ENCODE data around the gene C1QTNF12. TPM values are rescaled to one million over a fixed set of nuclear protein-coding genes. Genes with fewer than 3 reads are reported as not detected.

Gene C1QTNF12
- total and polyA plus RNA-seq, 7 experiments from 2014 or later = 0.56 to 5.8 (median 3.0) TPM; not detected in 1

DNA sequence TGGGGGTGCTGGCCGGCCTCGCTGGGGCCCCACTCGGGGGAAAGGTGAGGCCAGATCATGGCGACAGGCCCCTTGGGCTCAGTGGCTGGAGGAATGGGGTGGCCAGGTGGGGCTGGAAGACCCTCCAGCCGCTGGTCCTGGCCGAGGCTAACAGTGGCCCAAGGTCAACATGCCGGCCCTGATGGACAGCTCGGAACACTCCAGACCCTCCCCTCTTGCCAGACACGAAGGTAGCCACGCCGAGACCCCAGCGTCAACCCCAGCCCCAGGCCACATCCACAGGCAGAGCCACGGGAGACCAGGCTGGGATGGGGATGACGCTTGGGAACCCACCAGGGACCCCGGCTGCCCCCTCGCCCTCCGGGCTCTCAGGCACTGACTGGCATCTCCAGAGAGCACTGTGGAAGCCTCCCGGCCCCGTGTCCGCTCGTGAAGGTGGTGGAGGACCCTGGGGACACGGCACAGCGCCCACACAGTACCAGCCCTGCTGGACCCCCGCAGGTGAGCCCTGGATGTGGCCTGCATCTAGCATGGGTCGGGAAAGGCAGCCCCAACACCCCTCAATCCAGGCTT, 905 bp upstream of the C1QTNF12 start:
- peaks cover 0 to 4% (median 0%) of the 10 kb centered on the region in 5 donors for H3K27me3 Mint-ChIP-seq
- CTCF ChIA-PET = no interaction called here
- no peaks in the 10 kb centered on the region for H3K9me3 Mint-ChIP-seq
- H3K9me3 ChIP-seq (ENCODE audit: control insufficient read depth in 2 of 3, low read length in 3 of 3) = no peaks in the 10 kb centered on the region
- peaks cover 0 to 21% (median 11%) of the 10 kb centered on the region in 7 donors for H3K4me1 Mint-ChIP-seq
- no peaks in the 10 kb centered on the region for H3K36me3 ChIP-seq (ENCODE audit: control insufficient read depth in 2 of 3, insufficient read depth in 3 of 3, low read length in 3 of 3)
- no peak overlapping the region for H3K27ac Mint-ChIP-seq
- no peak overlapping the region for H3K27ac ChIP-seq (ENCODE audit: low read depth, low read length)
- intact Hi-C loops (cut with micrococcal nuclease) = no loop called here
- H3K4me3 ChIP-seq (ENCODE audit: low read length) = no peak overlapping the region
- peaks cover 10 to 12% of the 10 kb centered on the region in 2 donors for H3K4me1 ChIP-seq (ENCODE audit: control insufficient read depth in 2 of 2, insufficient read depth in 2 of 2, low read length in 2 of 2)
- DNase-seq = no peak
- no peak overlapping the region for H3K4me3 Mint-ChIP-seq
- POLR2A ChIA-PET = interaction anchor here (0.6 to 1.3 kb wide), 2 partner anchors 16 to 29 kb away, joined by 4 to 5 read pairs; no protein-coding TSS in a partner anchor
- H3K36me3 Mint-ChIP-seq = no peaks in the 10 kb centered on the region
- ATAC-seq = no peak
- no peaks in the 10 kb centered on the region for H3K27me3 ChIP-seq (ENCODE audit: control insufficient read depth in 2 of 2, insufficient read depth in 2 of 2, low read length in 2 of 2)

- ATAC-seq = no peak
Measured at GRCh38 chr1:1245817-1246576, 525 bp downstream of the C1QTNF12 start.

GRCh38 chr1:1245178-1245816, 1.2 kb downstream of the C1QTNF12 start:
- H3K4me3 Mint-ChIP-seq = no peak overlapping the region
- H3K27me3 Mint-ChIP-seq = peaks cover 0 to 4% (median 0%) of the 10 kb centered on the region in 5 donors
- intact Hi-C loops (cut with micrococcal nuclease) = no loop called here
- H3K27me3 ChIP-seq (ENCODE audit: control insufficient read depth in 2 of 2, insufficient read depth in 2 of 2, low read length in 2 of 2) = no peaks in the 10 kb centered on the region
- no peak overlapping the region for H3K27ac Mint-ChIP-seq
- no peaks in the 10 kb centered on the region for H3K9me3 ChIP-seq (ENCODE audit: control insufficient read depth in 2 of 3, low read length in 3 of 3)
- ChIA-PET CTCF (no interaction called here), POLR2A (no interaction called here)
- no peak for DNase-seq
- no peak for ATAC-seq
- no peaks in the 10 kb centered on the region for H3K9me3 Mint-ChIP-seq
- no peak overlapping the region for H3K4me3 ChIP-seq (ENCODE audit: low read length)
- H3K4me1 Mint-ChIP-seq = peaks cover 0 to 8% (median 2%) of the 10 kb centered on the region in 7 donors
- no peaks in the 10 kb centered on the region for H3K36me3 ChIP-seq (ENCODE audit: control insufficient read depth in 2 of 3, insufficient read depth in 3 of 3, low read length in 3 of 3)
- H3K36me3 Mint-ChIP-seq = no peaks in the 10 kb centered on the region
- no peaks in the 10 kb centered on the region for H3K4me1 ChIP-seq (ENCODE audit: control insufficient read depth in 2 of 2, insufficient read depth in 2 of 2, low read length in 2 of 2)
- H3K27ac ChIP-seq (ENCODE audit: low read depth, low read length) = no peak overlapping the region

More at GRCh38 chr1:1245817-1246576, 525 bp downstream of the C1QTNF12 start:
- Histone ChIP-seq H3K36me3 (ENCODE audit: control insufficient read depth in 2 of 3, insufficient read depth in 3 of 3, low read length in 3 of 3) (no peaks in the 10 kb centered on the region), H3K4me3 (ENCODE audit: low read length) (no peak overlapping the region), H3K9me3 (ENCODE audit: control insufficient read depth in 2 of 3, low read length in 3 of 3) (no peaks in the 10 kb centered on the region), H3K4me1 (ENCODE audit: control insufficient read depth in 2 of 2, insufficient read depth in 2 of 2, low read length in 2 of 2) (peaks cover 6% of the 10 kb centered on the region in 2 donors), H3K27me3 (ENCODE audit: control insufficient read depth in 2 of 2, insufficient read depth in 2 of 2, low read length in 2 of 2) (no peaks in the 10 kb centered on the region), H3K27ac (ENCODE audit: low read depth, low read length) (no peak overlapping the region)
- H3K27me3 Mint-ChIP-seq = peaks cover 0 to 4% (median 0%) of the 10 kb centered on the region in 5 donors
- H3K9me3 Mint-ChIP-seq = no peaks in the 10 kb centered on the region
- no peak for DNase-seq
- H3K4me3 Mint-ChIP-seq = peak overlapping the region in 1 of 10 donors; percentile 25
- CTCF ChIA-PET = no interaction called here
- peaks cover 0 to 15% (median 8%) of the 10 kb centered on the region in 7 donors for H3K4me1 Mint-ChIP-seq
- POLR2A ChIA-PET = no interaction called here
- intact Hi-C loops (cut with micrococcal nuclease) = no loop called here
- H3K36me3 Mint-ChIP-seq = no peaks in the 10 kb centered on the region
- H3K27ac Mint-ChIP-seq = no peak overlapping the region

DNA sequence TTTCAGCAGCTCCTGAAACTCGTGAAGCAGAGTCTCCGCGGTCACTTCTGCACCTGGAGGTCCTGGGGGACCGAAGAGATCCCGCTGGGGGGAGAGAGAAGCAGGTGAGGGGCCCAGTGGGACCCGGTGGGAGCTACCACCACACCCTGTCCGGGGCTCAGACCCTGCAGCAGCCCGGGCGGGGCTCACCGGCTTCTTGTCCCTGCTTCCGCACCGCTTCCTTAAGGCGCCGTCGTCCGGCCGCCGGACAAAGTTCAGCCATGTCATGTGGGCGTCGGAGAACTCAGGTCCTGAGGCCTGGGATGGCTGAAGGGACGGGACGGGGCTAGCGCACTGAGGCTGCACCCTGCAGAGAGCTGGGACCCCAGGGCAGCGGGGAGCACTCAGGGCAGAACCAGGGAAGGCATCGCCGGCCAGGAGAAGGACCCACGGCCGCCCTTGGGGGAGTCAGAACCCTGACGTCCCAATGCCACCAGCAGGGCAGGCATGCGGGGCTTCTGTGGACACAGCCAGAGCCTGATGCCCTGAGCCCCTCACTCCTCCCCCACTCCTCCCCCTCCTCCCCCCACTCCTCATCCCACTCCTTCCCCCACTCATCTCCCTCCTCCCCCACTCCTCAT, 2.2 kb downstream of the C1QTNF12 start:
- H3K4me1 Mint-ChIP-seq = no peaks in the 10 kb centered on the region
- H3K36me3 ChIP-seq (ENCODE audit: control insufficient read depth in 2 of 3, insufficient read depth in 3 of 3, low read length in 3 of 3) = no peaks in the 10 kb centered on the region
- no peaks in the 10 kb centered on the region for H3K9me3 Mint-ChIP-seq
- ATAC-seq = no peak
- H3K27me3 Mint-ChIP-seq = peaks cover 0 to 4% (median 0%) of the 10 kb centered on the region in 5 donors
- H3K4me3 ChIP-seq (ENCODE audit: low read length) = no peak overlapping the region
- no peak overlapping the region for H3K4me3 Mint-ChIP-seq
- H3K36me3 Mint-ChIP-seq = no peaks in the 10 kb centered on the region
- no peaks in the 10 kb centered on the region for H3K4me1 ChIP-seq (ENCODE audit: control insufficient read depth in 2 of 2, insufficient read depth in 2 of 2, low read length in 2 of 2)
- POLR2A ChIA-PET = no interaction called here
- no peak for DNase-seq
- H3K27me3 ChIP-seq (ENCODE audit: control insufficient read depth in 2 of 2, insufficient read depth in 2 of 2, low read length in 2 of 2) = no peaks in the 10 kb centered on the region
- intact Hi-C loops (cut with micrococcal nuclease) = no loop called here
- no peak overlapping the region for H3K27ac ChIP-seq (ENCODE audit: low read depth, low read length)
- no peaks in the 10 kb centered on the region for H3K9me3 ChIP-seq (ENCODE audit: control insufficient read depth in 2 of 3, low read length in 3 of 3)
- CTCF ChIA-PET = no interaction called here
- no peak overlapping the region for H3K27ac Mint-ChIP-seq

DNA sequence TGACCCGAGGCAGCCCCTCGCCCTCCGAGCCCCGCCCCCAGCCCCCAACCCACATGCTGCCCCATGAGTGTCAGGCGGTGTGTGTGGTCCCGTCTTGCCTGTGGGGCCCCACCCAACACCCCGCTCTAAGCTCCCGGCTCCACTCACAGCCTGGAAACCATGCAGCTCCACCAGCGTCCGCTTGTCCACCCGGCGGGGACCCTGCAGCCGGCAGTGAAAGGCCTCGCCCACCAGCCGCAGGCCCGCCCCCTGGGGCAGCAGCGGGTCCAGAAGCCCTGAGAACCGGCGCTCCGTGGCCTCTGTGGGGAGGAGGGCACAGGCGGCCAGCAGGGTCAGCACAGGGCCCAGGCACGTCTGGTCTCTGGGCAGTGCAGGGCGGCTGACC, 2.7 kb downstream of the C1QTNF12 start:
- intact Hi-C loops (cut with micrococcal nuclease) = no loop called here
- H3K4me1 Mint-ChIP-seq = no peaks in the 10 kb centered on the region
- H3K4me1 ChIP-seq (ENCODE audit: control insufficient read depth in 2 of 2, insufficient read depth in 2 of 2, low read length in 2 of 2) = no peaks in the 10 kb centered on the region
- CTCF ChIA-PET = no interaction called here
- no peaks in the 10 kb centered on the region for H3K36me3 Mint-ChIP-seq
- H3K4me3 ChIP-seq (ENCODE audit: low read length) = no peak overlapping the region
- no peaks in the 10 kb centered on the region for H3K27me3 ChIP-seq (ENCODE audit: control insufficient read depth in 2 of 2, insufficient read depth in 2 of 2, low read length in 2 of 2)
- POLR2A ChIA-PET = no interaction called here
- no peaks in the 10 kb centered on the region for H3K36me3 ChIP-seq (ENCODE audit: control insufficient read depth in 2 of 3, insufficient read depth in 3 of 3, low read length in 3 of 3)
- peaks cover 0 to 4% (median 0%) of the 10 kb centered on the region in 5 donors for H3K27me3 Mint-ChIP-seq
- DNase-seq (no peak), ATAC-seq (peak; percentile 1)
- no peak overlapping the region for H3K4me3 Mint-ChIP-seq
- no peaks in the 10 kb centered on the region for H3K9me3 Mint-ChIP-seq
- no peaks in the 10 kb centered on the region for H3K9me3 ChIP-seq (ENCODE audit: control insufficient read depth in 2 of 3, low read length in 3 of 3)
- H3K27ac Mint-ChIP-seq = no peak overlapping the region
- H3K27ac ChIP-seq (ENCODE audit: low read depth, low read length) = no peak overlapping the region

- Mint-ChIP-seq H3K36me3 (no peaks in the 10 kb centered on the region), H3K4me3 (no peak overlapping the region), H3K4me1 (no peaks in the 10 kb centered on the region), H3K27ac (no peak overlapping the region), H3K27me3 (peaks cover 0 to 4% (median 0%) of the 10 kb centered on the region in 5 donors), H3K9me3 (no peaks in the 10 kb centered on the region)
- Histone ChIP-seq H3K27me3 (ENCODE audit: control insufficient read depth in 2 of 2, insufficient read depth in 2 of 2, low read length in 2 of 2) (no peaks in the 10 kb centered on the region), H3K4me3 (ENCODE audit: low read length) (no peak overlapping the region), H3K27ac (ENCODE audit: low read depth, low read length) (no peak overlapping the region), H3K4me1 (ENCODE audit: control insufficient read depth in 2 of 2, insufficient read depth in 2 of 2, low read length in 2 of 2) (no peaks in the 10 kb centered on the region), H3K9me3 (ENCODE audit: control insufficient read depth in 2 of 3, low read length in 3 of 3) (no peaks in the 10 kb centered on the region), H3K36me3 (ENCODE audit: control insufficient read depth in 2 of 3, insufficient read depth in 3 of 3, low read length in 3 of 3) (no peaks in the 10 kb centered on the region)
- ChIA-PET POLR2A (no interaction called here), CTCF (no interaction called here)
- DNase-seq = no peak
- peak; percentile 12 for ATAC-seq
- intact Hi-C loops (cut with micrococcal nuclease) = no loop called here
Measured at GRCh38 chr1:1243266-1243660, 3.3 kb downstream of the C1QTNF12 start.
